Measurements from ENCODE around the gene PDSS1. TPM values are rescaled to one million over a fixed set of nuclear protein-coding genes. Genes with fewer than 3 reads are reported as not detected.
"Not testable (repeated sequence)": the region's sequence is repeated elsewhere in the genome, so short reads cannot be mapped to it uniquely, and the experiment has no call there.

Gene PDSS1, protein sequence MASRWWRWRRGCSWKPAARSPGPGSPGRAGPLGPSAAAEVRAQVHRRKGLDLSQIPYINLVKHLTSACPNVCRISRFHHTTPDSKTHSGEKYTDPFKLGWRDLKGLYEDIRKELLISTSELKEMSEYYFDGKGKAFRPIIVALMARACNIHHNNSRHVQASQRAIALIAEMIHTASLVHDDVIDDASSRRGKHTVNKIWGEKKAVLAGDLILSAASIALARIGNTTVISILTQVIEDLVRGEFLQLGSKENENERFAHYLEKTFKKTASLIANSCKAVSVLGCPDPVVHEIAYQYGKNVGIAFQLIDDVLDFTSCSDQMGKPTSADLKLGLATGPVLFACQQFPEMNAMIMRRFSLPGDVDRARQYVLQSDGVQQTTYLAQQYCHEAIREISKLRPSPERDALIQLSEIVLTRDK
- total RNA-seq, result 1.8 and 2.7 TPM in 2 replicates

DNA sequence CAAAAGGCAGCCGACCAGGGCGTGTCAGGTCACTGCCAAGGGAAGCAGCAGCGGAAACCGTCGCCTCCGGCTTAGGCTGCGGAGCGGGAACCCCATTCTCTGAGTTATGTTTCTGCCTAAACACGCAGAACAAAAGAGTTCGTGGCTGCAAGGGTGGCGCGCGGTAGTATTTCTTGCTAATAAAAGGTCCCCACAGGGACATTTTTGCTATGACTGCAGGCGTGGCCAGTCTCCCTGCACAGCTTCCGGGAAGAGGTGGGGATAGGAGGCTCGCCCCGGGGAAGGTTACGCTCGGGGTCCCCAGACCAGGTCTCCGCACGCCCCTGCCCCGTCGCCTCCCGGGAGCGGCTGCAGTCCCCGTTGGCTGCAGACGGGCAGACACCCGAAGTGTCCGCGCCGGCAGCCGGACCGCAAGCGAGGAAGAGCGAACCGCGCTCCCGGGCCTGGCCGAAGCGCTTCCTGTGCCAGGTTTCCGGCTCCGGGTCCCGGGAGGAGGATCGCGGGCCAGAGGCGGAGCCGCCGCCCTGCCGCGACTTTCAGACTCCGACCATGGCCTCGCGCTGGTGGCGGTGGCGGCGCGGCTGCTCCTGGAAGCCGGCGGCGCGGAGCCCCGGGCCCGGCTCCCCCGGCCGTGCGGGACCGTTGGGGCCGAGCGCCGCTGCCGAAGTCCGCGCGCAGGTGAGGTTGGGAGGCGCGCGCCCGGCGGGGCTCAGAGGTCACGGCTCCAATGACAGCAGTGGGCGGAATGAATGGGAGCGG, at the start of gene PDSS1:
Gene PDSS1, plus strand, starts transcription at position 539 of the 759 bp plus-strand sequence. Its CDS starts 11 bp downstream, at position 550.
- Histone ChIP-seq H3K79me2 (ENCODE audit: insufficient read depth, low read length) (peaks cover 47% of the 10 kb centered on the region), H3K4me3 (ENCODE audit: insufficient read depth, low read length) (peak within 1 kb of the TSS; percentile 95), H3K27me3 (ENCODE audit: insufficient read depth, low read length) (no peaks in the 10 kb centered on the region), H4K20me1 (ENCODE audit: insufficient read depth, low read length) (no peaks in the 10 kb centered on the region), H2AFZ (ENCODE audit: low read length) (peak within 1 kb of the TSS; percentile 97), H3K27ac (ENCODE audit: low read depth, low read length) (peak within 1 kb of the TSS; percentile 65), H3K36me3 (ENCODE audit: insufficient read depth, low read length) (no peaks in the 10 kb centered on the region), H3K4me1 (ENCODE audit: insufficient read depth, low read length) (peaks cover 12% of the 10 kb centered on the region), H3K4me2 (ENCODE audit: insufficient read depth, low read length) (peak within 1 kb of the TSS; percentile 99), H3K9me3 (ENCODE audit: low read depth, low read length) (no peaks in the 10 kb centered on the region)
- peak; percentile 97 for DNase-seq (ENCODE audit: insufficient read length, low spot score, missing footprints)
- no peak for TF ChIP-seq CTCF (IDR thresholded peaks at IDR 0.05; ENCODE audit: extremely low read depth, low read depth, low read length)

DNA sequence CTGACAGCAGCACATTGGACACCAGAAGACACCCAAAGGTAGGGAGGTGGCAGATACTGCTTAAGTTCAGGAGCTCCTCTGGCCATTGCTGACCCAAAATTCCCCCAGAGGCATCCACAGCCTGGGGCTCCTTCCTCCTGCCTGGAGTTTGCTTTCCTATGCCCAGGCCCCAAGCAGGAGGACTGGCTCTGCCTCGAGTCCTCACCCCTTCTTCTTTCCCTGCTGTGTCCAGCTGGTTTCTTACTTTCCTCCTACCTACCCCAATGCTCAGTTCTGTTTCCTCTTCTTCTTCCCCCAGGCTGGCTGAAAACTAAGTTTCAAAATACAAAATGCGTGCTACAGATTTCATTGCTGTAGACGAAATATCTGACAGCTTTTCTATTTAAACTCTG, 49.3 kb upstream of the PDSS1 start:
- H3K9me3 ChIP-seq (ENCODE audit: low read depth, low read length); H3K4me2 ChIP-seq (ENCODE audit: insufficient read depth, low read length); DNase-seq (ENCODE audit: insufficient read length, low spot score, missing footprints); H3K79me2 ChIP-seq (ENCODE audit: insufficient read depth, low read length); H3K27ac ChIP-seq (ENCODE audit: low read depth, low read length); H2AFZ ChIP-seq (ENCODE audit: low read length); H3K27me3 ChIP-seq (ENCODE audit: insufficient read depth, low read length); H4K20me1 ChIP-seq (ENCODE audit: insufficient read depth, low read length); H3K4me3 ChIP-seq (ENCODE audit: insufficient read depth, low read length); H3K4me1 ChIP-seq (ENCODE audit: insufficient read depth, low read length); H3K36me3 ChIP-seq (ENCODE audit: insufficient read depth, low read length): not testable (repeated sequence)

GRCh38 chr10:26650406-26650805, 47.1 kb upstream of the PDSS1 start:
- TF ChIP-seq CTCF (IDR thresholded peaks at IDR 0.05; ENCODE audit: extremely low read depth, low read depth, low read length), result no peak
- H3K79me2 ChIP-seq (ENCODE audit: insufficient read depth, low read length), result no peaks in the 10 kb centered on the region
- no peak overlapping the region for H3K4me3 ChIP-seq (ENCODE audit: insufficient read depth, low read length)

DNA sequence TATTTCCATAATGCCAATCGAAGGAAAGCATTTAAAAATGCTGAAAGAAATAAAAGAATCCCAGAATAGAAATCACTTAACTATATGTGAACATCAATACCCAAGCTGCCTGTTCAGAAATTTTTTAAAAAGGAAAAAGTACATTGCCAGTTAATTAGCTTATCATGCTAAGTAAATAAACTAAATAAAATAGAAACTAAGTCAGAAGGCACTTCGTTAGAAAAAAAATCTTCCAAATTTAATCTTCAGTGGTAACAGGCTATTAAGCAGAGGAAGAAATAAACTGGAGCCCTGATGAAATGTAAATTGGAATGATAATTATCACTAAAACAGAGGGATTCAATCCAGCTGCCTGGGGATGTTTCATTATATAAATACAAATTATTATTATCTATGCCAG, 46.0 kb upstream of the PDSS1 start:
- not testable (repeated sequence) for H3K79me2 ChIP-seq (ENCODE audit: insufficient read depth, low read length); H3K4me2 ChIP-seq (ENCODE audit: insufficient read depth, low read length); DNase-seq (ENCODE audit: insufficient read length, low spot score, missing footprints); H2AFZ ChIP-seq (ENCODE audit: low read length); H3K36me3 ChIP-seq (ENCODE audit: insufficient read depth, low read length); H4K20me1 ChIP-seq (ENCODE audit: insufficient read depth, low read length); H3K27ac ChIP-seq (ENCODE audit: low read depth, low read length); H3K9me3 ChIP-seq (ENCODE audit: low read depth, low read length); H3K4me1 ChIP-seq (ENCODE audit: insufficient read depth, low read length); H3K27me3 ChIP-seq (ENCODE audit: insufficient read depth, low read length); H3K4me3 ChIP-seq (ENCODE audit: insufficient read depth, low read length)

More at GRCh38 chr10:26650406-26650805, 47.1 kb upstream of the PDSS1 start:
- Histone ChIP-seq H3K9me3 (ENCODE audit: low read depth, low read length) (no peaks in the 10 kb centered on the region), H4K20me1 (ENCODE audit: insufficient read depth, low read length) (no peaks in the 10 kb centered on the region), H3K36me3 (ENCODE audit: insufficient read depth, low read length) (no peaks in the 10 kb centered on the region), H2AFZ (ENCODE audit: low read length) (no peak overlapping the region), H3K4me2 (ENCODE audit: insufficient read depth, low read length) (no peak overlapping the region), H3K27me3 (ENCODE audit: insufficient read depth, low read length) (no peaks in the 10 kb centered on the region), H3K4me1 (ENCODE audit: insufficient read depth, low read length) (no peaks in the 10 kb centered on the region), H3K27ac (ENCODE audit: low read depth, low read length) (no peak overlapping the region)
- DNase-seq (ENCODE audit: insufficient read length, low spot score, missing footprints), result no peak

Data from osteoblast (primary cell).